H54 (cell line): ENCODE results near the gene CD34.

Source experiments
- DNase-seq: peaks from one replicate; pipeline ENCODE4 v3.0.0; 2011; ENCODE audit warnings: low spot score, mixed read lengths; ENCODE audit not compliant: insufficient read length
- FAIRE-seq: peaks from 3 replicates; lab custom pipeline; 2011; peaks lifted over from hg19 to GRCh38; lab: Jason Lieb, UNC
- POLR2A ChIP-seq: IDR thresholded peaks from 2 replicates; pipeline ENCODE4 v1.6.1; 2011; ENCODE audit warnings: low read depth, mild to moderate bottlenecking, low read length

Gene CD34

GRCh38 chr1:207841293-207841692 lies 69.6 kb downstream of the CD34 start:
- no peak for FAIRE-seq
- TF ChIP-seq POLR2A = no peak
- no peak for DNase-seq

DNA sequence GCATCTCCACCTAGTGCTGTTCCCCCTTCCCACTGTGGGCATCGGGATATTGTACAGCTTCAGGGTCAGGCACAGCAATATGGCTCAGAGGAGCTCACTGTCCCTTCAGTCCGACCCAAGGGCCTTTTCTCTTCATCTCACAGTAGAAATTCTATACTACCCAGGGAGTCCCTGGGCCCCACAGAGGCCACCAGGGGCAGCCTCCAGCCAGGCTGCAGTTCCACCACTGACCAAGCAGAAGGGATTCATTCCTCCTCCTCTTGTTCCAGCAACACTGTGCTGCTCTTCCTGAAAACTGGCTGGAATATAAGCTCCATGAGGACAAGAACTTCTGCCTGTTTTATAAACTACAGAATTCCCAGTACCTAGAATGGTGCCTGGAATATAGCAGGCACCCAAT lies 70.5 kb downstream of the CD34 start:
- no peak for FAIRE-seq
- no peak for DNase-seq
- TF ChIP-seq POLR2A = no peak

- TF ChIP-seq POLR2A = no peak
- no peak for FAIRE-seq
- no peak for DNase-seq
Measured at GRCh38 chr1:207839083-207839413, 71.9 kb downstream of the CD34 start.

GRCh38 chr1:207838156-207839082 lies 72.5 kb downstream of the CD34 start:
- FAIRE-seq (no peak), DNase-seq (no peak)
- no peak for TF ChIP-seq POLR2A

DNA sequence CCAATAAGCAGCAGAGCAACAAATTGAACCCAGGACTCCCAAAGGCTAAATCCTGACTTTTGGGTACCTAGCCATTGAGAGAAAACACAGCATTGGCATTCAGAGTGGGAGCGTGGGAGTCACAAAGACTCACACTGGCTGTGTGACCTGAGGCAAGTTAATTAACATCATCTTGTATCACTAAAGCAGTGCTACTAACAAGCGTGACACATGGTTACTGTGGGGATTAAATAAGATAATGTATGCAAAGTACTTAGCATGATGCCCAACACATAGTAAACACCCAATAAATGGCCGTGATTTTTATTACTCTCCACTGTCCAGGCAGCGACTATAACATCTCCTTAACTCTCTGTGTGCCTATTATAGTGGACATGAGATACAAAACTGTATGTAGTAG lies 73.3 kb downstream of the CD34 start:
- no peak for DNase-seq
- FAIRE-seq = no peak
- TF ChIP-seq POLR2A = no peak

DNA sequence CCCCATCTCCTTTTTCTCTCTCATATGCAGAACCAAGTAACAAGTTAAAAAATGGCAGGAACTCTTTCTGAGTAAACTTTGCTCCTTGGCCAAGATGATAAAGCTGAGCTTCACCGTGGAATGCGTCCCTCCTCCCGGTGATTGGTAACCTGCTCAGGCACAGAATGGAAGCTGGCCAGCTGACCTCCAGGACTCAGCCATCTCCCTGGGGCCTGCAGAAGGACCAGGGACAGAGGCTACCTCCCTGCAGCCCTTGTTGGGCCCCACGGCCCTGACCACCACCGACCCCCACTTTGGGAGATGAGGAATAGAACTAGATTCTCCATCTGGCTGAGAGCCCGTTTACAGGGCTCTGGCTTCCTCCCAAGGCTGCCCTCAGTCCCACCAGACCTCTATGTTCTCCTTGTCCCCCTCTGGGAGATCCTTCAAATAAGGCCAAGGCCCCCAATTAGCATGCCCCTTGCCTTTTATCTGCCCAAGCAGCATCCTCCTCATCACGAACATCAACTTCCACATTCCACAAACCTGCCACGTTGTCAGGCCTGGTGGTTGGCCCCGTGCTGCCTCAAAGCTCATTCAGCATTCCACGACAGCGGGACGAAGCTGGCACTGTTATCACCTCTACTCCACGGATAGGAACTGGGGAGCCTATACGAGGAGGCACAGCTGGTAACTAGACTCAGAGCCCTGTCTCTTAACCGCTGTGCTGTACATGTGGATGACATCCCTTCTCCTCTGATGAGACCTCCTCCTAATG lies 74.2 kb downstream of the CD34 start:
- no peak for FAIRE-seq
- DNase-seq = no peak
- TF ChIP-seq POLR2A = no peak

GRCh38 chr1:207835958-207836357 lies 75.0 kb downstream of the CD34 start:
- FAIRE-seq (no peak), DNase-seq (no peak)
- TF ChIP-seq POLR2A = no peak

DNA sequence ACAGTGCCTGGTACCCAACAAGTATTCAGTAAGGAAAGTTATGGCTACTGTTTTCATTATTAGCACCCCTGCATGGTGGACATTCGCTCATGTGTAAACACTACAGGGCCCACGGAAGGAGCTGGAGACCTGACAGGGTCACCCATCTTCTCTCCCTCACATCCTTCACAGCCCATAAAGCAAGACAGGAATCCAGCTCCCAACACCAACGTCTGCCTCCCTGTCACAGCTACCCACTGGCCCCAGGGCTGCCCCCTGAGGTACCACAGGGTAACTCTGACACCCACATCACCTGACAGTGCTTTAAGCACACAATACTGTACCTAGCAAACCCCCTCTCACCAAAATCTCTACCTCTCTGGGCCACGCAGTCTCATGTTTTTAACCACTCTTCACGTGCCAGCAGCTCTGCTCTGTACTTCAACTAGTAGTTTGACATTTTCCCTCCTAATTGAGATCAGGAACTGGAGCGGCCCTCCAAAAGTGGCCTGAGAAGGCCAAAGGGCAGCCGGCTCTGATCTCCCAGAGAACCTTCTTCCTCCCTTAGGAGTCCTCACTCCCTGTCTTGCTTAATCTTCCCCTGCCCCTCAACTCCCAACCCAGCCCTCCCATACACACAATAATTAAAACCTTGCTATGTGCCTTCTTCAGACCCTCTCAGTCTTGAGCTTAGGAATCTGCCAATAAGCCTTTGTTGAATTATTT lies 76.8 kb downstream of the CD34 start:
- no peak for FAIRE-seq
- TF ChIP-seq POLR2A = no peak
- DNase-seq = no peak

DNA sequence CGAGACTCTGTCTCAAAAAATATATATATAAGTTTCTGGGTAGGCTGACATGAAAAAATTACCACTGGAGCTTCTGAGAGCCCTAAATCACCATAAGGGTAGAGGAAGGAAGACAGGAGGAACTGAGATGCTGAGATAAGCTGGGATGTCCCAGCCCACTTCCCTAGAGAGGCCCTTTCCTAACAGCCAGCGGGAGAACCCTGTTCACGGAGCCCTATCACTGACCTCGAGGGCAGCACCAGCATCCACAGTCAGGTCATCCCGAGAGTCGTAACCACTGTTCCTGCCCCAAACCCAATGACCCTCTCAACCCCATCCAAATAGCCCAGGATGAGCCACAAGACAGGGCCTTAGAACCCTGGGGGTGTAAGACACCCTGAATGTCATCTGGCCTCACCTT lies 77.5 kb downstream of the CD34 start:
- DNase-seq (no peak), FAIRE-seq (no peak)
- TF ChIP-seq POLR2A = no peak

DNA sequence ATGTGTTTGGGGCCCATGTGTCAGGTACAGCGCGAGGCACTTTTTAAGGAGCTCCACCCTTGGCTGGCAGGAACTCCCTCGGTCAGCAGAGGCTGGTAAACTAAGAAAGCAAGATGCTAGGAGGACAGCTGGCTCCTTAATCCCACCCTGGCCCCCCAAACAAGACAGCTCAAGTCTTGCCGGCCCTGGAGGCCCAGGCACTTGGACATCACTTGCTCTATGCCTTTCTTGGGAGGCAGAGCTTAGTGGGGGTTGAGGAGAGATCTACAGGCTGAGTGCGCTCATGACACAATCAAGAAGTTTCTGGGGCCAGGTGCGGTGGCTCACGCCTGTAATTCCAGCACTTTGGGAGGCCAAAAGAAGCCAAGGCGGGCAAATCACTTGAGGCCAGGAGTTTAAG lies 78.1 kb downstream of the CD34 start:
- DNase-seq (no peak), FAIRE-seq (no peak)
- no peak for TF ChIP-seq POLR2A

GRCh38 chr1:207831517-207832327 lies 79.2 kb downstream of the CD34 start:
- TF ChIP-seq POLR2A = no peak
- no peak for FAIRE-seq
- DNase-seq = no peak
